Esophagus squamous epithelium (tissue), 5 donors: ENCODE data around the gene KIF7. TPM values are rescaled to one million over a fixed set of nuclear protein-coding genes. Genes with fewer than 3 reads are reported as not detected.

Experiments
- DNase-seq: peaks from one replicate; lab custom pipeline; 2025; lab: John Stamatoyannopoulos, UW
- H3K27ac ChIP-seq, 4 donors: fragments of 200-600 bp; sonication (generic); one replicate each; pipeline ENCODE4 v1.5.1; 2016 to 2019; ENCODE audit warnings: mild to moderate bottlenecking in 1 of 4
- H3K27me3 ChIP-seq, 4 donors: fragments of 200-600 bp; sonication (generic); 1 replicate in 3 of 4; 2 replicates in 1 of 4; pipeline versions ENCODE4 v1.5.1 to v1.6.0; 2017 to 2021; ENCODE audit warnings: antibody characterized with exemption in 1 of 4
- H3K36me3 ChIP-seq, 3 donors: fragments of 200-600 bp; sonication (generic); one replicate each; pipeline ENCODE4 v1.5.1; 2016 to 2019
- H3K4me1 ChIP-seq, 3 donors: fragments of 200-600 bp; sonication (generic); one replicate each; pipeline ENCODE4 v1.5.1; 2017 to 2019
- H3K4me3 ChIP-seq, 4 donors: fragments of 200-600 bp; sonication (generic); 1 replicate in 3 of 4; 2 replicates in 1 of 4; pipeline ENCODE4 v1.5.1; 2016 to 2019; ENCODE audit warnings: mild to moderate bottlenecking in 2 of 4, moderate library complexity in 1 of 4
- H3K9me3 ChIP-seq, 3 donors: fragments of 200-600 bp; sonication (generic); one replicate each; pipeline ENCODE4 v1.5.1; 2016 to 2019
- POLR2A ChIP-seq, 4 donors: fragments of 450-650 bp; IDR thresholded peaks; one replicate each; pipeline ENCODE4 v1.6.1; 2017; ENCODE audit warnings: antibody characterized with exemption in 4 of 4, mild to moderate bottlenecking in 4 of 4, moderate library complexity in 3 of 4
- WGBS, 2 donors: methylation state at CpG; one replicate each; pipeline ENCODE4 v1.1.5; 2018; 5-methylcytosine and 5-hydroxymethylcytosine counted together
- intact Hi-C: fragments of 100-400 bp; cut with DNase I; formaldehyde crosslinking; loops from one replicate; pipeline ENCODE4 v1.15.0; 2022
- total RNA-seq, 4 donors: library from RNA; depleted of rRNA; stranded (reverse); fragments of >200 nt; gene quantifications; one replicate each; pipeline ENCODE4 v1.1.0, GENCODE V29; 2016
- TF ChIP-seq, protein P1 (sequence below), 6 experiments: fragments of 450-650 bp in 4 of 6; fragments of 200-600 bp in 2 of 6; sonication (generic) in 2 of 6; IDR thresholded peaks; one replicate each; pipeline ENCODE4 v1.5.1; 2016 to 2019; ENCODE audit warnings: antibody characterized with exemption in 6 of 6, mild to moderate bottlenecking in 4 of 6, moderate library complexity in 4 of 6
- donor health status: DM: yes; HTN: yes; CAD: no.

Gene KIF7
- total RNA-seq, 4 donors from 2014 or later, result 0.35 to 3.4 (median 0.54) TPM

DNA sequence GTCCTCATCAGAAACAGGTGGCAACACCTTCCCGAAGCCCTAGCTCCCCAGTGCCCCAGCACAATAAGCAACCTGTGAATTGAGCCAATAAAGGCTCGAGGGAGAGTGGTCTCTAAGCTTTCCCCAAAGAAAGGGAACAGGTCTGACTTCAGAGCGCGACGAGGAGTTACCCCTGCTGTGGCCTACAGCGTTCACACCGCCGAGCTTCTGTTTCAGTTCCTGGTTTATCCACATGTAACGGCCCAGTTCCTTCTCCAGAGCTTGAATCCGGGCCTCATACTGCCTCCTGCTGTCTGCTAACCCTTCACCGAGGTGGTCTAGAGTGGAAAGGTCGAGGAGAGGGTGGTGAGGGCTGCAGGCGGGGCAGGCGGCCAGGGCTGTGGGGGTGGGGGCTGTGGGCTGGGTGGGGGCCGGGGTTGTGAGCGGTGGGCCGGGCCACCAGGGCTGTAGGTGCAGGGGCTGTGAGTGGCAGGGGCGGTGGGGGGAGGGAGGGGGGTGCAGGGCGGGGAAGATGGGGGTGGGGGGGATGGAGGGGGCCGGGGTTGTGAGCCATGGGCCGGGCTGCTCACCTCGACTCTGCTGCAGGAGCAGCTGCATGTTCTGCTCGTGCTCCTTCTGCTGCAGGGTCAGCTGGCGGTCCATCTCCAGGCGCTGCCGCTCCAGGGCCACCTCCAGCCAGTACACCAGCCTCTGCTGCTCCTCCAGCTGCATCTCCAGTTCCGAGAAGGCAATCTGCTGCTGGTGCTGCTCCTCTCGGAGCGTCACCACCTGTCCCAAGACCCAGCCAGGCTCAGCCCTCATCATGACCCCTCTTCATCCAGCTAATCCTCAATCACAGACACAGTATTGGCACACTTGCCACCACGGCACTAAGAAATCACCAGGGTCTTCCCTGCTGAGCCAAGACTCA lies 26.2 kb downstream of the KIF7 start:
- no peak for DNase-seq
- no peak overlapping the region for H3K4me3 ChIP-seq
- intact Hi-C loops, result no loop called here
- no peak overlapping the region for H3K27ac ChIP-seq
- peaks cover 12 to 95% (median 29%) of the 10 kb centered on the region in 3 donors for H3K36me3 ChIP-seq
- H3K27me3 ChIP-seq, result no peaks in the 10 kb centered on the region
- 93 to 94% methylated on average over 9 to 17 of the region's 30 CpGs for WGBS, 2 donors
- TF ChIP-seq, protein P1, sequence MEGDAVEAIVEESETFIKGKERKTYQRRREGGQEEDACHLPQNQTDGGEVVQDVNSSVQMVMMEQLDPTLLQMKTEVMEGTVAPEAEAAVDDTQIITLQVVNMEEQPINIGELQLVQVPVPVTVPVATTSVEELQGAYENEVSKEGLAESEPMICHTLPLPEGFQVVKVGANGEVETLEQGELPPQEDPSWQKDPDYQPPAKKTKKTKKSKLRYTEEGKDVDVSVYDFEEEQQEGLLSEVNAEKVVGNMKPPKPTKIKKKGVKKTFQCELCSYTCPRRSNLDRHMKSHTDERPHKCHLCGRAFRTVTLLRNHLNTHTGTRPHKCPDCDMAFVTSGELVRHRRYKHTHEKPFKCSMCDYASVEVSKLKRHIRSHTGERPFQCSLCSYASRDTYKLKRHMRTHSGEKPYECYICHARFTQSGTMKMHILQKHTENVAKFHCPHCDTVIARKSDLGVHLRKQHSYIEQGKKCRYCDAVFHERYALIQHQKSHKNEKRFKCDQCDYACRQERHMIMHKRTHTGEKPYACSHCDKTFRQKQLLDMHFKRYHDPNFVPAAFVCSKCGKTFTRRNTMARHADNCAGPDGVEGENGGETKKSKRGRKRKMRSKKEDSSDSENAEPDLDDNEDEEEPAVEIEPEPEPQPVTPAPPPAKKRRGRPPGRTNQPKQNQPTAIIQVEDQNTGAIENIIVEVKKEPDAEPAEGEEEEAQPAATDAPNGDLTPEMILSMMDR (IDR thresholded peaks at IDR 0.05), result no peak
- TF ChIP-seq POLR2A (IDR thresholded peaks at IDR 0.05), result no peak
- H3K4me1 ChIP-seq, result no peaks in the 10 kb centered on the region
- H3K9me3 ChIP-seq, result no peaks in the 10 kb centered on the region

DNA sequence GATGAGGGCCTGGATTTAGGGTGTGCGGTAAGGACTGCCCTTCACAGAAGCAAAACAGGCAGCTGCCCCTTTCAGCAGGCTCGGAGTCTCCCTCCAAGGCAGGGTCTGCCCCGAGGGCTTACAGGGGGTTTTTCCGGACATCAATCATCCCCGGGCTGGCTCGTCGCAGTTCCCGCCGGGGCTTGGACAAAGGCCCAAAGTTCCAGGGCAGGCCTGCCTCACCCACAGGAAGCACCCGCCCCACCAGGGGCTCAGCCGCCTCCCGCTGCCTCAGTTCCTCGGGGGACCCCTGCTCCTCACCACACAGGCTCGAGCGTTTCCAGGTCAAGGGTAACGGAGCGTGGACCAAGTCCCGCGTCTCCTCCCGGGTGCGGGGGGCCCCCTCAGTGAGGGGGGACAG lies 27.0 kb downstream of the KIF7 start:
- Histone ChIP-seq H3K36me3 (peaks cover 12 to 98% (median 24%) of the 10 kb centered on the region in 3 donors), H3K9me3 (no peaks in the 10 kb centered on the region), H3K27ac (no peak overlapping the region), H3K27me3 (no peaks in the 10 kb centered on the region), H3K4me3 (no peak overlapping the region), H3K4me1 (no peaks in the 10 kb centered on the region)
- 100% methylated on average over 1 of the region's 21 CpGs; no CpG with 5 or more reads in 1 of the 2 donors for WGBS, 2 donors
- intact Hi-C loops, result no loop called here
- TF ChIP-seq, protein P1 (IDR thresholded peaks at IDR 0.05), result no peak
- no peak for TF ChIP-seq POLR2A (IDR thresholded peaks at IDR 0.05)
- no peak for DNase-seq

DNA sequence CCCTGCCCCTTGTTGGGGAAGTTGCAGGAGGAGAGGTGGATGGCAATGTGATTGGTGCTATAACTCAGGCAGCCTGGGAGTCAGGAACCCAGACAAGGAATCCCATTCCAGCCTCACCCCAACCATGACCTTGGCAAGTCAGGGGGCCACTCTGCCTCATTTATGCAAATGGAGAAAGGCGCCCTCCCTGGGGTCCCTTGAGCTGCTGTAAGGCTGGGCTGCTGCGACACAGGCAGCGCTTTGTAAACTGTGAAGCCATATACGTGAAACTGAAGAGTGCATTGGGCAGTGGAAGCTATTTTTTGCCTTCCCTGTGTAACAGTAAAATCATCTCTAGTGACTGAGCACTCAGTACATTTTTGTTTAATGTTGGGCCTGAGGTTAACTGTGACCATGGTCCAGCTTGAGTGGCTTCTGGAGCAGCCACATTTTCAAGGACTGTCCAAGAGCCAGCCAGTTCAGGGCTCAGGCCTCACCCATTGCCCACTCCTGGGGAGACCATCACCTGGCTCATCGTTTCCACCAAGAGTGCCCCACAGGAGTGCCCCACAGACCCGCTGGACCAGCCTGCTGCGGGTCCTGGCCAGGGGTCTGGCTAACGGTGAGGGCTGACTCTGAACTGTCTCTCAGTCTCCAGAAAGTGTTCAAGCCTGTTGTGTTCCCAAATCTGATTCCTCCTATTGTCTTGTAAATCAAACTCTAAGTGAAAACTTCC lies 27.9 kb downstream of the KIF7 start:
- H3K27ac ChIP-seq, result no peak overlapping the region
- DNase-seq, result no peak
- peaks cover 12 to 94% (median 22%) of the 10 kb centered on the region in 3 donors for H3K36me3 ChIP-seq
- H3K4me1 ChIP-seq, result no peaks in the 10 kb centered on the region
- H3K27me3 ChIP-seq, result no peaks in the 10 kb centered on the region
- intact Hi-C loops, result no loop called here
- TF ChIP-seq POLR2A (IDR thresholded peaks at IDR 0.05), result no peak
- TF ChIP-seq, protein P1 (IDR thresholded peaks at IDR 0.05), result no peak
- no peaks in the 10 kb centered on the region for H3K9me3 ChIP-seq
- WGBS, 2 donors, result 90 to 91% methylated on average over 7 to 8 of the region's 8 CpGs
- H3K4me3 ChIP-seq, result no peak overlapping the region

DNA sequence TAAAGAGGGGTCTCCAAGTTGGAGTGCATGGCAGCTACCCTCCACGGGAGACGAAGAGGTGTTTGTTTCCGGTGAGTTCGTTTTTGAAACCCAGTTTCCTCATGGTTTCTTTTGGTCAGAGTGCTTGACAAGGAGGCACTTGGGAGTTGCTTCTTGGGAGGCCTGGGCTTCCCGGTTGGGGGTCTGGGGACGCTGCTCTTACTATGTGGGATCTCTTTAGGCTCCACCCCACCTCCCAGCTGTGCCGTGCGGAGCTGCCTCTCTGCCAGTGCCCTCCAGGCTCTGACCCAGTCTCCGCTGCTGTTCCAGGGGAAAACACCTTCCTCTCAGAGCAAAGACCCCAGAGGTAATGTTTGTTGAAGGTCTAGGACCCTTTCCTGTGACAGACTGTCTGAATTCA lies 29.6 kb downstream of the KIF7 start:
- DNase-seq, result no peak
- no peak for TF ChIP-seq POLR2A (IDR thresholded peaks at IDR 0.05)
- TF ChIP-seq, protein P1 (IDR thresholded peaks at IDR 0.05), result no peak
- peaks cover 12 to 93% (median 22%) of the 10 kb centered on the region in 3 donors for H3K36me3 ChIP-seq
- H3K27ac ChIP-seq, result no peak overlapping the region
- H3K9me3 ChIP-seq, result no peaks in the 10 kb centered on the region
- no peaks in the 10 kb centered on the region for H3K27me3 ChIP-seq
- 96 to 98% methylated on average over 4 to 6 of the region's 9 CpGs for WGBS, 2 donors
- H3K4me3 ChIP-seq, result no peak overlapping the region
- intact Hi-C loops, result no loop called here
- H3K4me1 ChIP-seq, result no peaks in the 10 kb centered on the region

DNA sequence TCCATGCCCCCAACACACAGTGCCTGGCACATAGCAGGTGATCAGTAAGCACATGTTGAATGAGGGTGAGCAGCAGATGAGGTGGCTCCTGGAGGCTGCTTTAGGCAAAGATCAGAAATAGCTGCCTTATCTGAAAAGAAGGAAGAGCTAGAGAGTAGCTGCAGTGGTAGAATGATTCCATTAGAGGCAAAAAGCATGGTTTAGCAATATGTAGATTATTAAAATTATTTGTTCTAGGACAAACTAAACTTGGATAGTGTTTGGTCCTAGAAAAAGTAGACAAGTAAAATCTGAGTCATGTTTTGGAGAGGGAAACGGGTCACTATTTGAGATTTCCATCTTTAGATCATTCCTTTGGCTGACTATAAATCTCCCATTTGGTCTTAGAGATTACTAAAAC lies 32.1 kb downstream of the KIF7 start:
- Histone ChIP-seq H3K27ac (no peak overlapping the region), H3K4me1 (no peaks in the 10 kb centered on the region), H3K9me3 (no peaks in the 10 kb centered on the region), H3K27me3 (no peaks in the 10 kb centered on the region), H3K4me3 (no peak overlapping the region), H3K36me3 (peaks cover 3 to 90% (median 5%) of the 10 kb centered on the region in 3 donors)
- intact Hi-C loops, result no loop called here
- DNase-seq, result no peak
- 74 to 78% methylated on average over 1 of the region's 1 CpG for WGBS, 2 donors
- TF ChIP-seq, protein P1 (IDR thresholded peaks at IDR 0.05), result no peak
- TF ChIP-seq POLR2A (IDR thresholded peaks at IDR 0.05), result no peak
